HG03432 (cell line): ENCODE measurements around the gene MYPN.
A peak's percentile ranks its signal among the peaks of the same experiment; 100 is the strongest.
"Not testable (repeated sequence)": the region's sequence is repeated elsewhere in the genome, so short reads cannot be mapped to it uniquely, and the experiment has no call there.

Experiments used
- ATAC-seq: cut with Tn5 transposase; IDR thresholded peaks from one replicate; pipeline ENCODE4 v1.9.1; 2021; ENCODE audit warnings: mild to moderate bottlenecking, moderate library complexity; ENCODE audit not compliant: unreplicated experiment

Gene MYPN

DNA sequence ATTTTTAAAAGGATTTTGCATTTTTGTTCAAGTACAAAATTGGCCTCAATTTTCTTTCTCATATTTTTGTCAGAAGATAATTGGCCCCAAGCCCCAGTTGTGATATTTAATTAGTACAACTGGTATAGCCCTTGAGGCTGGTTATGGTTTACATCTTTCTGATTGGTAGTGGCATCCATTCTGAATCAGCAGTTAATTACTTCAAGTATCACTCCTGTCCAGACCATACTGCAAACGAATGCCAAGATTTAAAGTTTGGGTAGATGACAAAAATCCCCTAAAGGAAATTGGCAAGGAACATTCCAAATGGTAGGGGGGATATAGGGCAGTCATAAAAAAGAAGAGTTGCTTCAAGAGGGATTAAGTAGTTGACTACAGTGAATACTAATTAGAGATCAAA lies 23.1 kb downstream of the MYPN start:
- no peak for ATAC-seq

DNA sequence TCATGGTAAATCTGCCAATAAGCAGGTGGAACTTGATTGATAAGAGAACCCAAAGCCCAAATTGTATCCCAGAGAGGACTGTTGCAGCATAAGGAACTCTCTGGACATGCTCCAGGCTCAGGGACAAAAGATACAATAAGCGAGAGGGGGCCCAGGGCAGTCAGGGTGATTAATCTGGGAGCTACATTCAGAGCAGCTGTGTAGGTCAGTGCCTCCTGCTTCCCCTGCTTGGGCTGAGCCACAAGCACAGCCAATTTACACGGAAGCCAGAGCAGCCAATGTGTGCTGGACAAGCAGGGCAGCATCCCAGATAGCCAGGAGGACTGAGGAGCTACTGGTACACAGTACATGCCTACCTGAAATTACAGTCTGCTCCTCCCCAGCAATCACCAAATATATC lies 24.2 kb downstream of the MYPN start:
- ATAC-seq, result no peak

DNA sequence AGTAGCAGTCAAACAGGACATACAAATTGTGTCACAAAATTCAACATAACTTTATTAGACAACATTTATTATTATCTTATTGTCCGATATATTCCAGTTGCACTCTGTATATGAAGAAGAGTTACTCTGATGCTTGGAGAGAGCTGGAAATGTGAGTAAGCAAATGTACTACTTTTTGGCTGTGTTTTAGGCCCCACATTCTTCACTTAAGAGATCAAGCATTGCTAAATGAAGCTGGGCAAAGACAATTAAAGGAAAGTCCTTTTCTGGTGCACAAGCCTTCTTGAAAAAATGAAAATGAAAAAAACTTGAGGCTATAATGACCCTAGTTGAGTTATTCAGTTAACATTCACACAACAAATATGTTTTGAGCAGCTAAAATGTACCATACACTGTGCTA lies 26.1 kb downstream of the MYPN start:
- ATAC-seq, result no peak

GRCh38 chr10:68135922-68136792 lies 26.9 kb downstream of the MYPN start:
- no peak for ATAC-seq

GRCh38 chr10:68137171-68137570 lies 27.9 kb downstream of the MYPN start:
- no peak for ATAC-seq

- ATAC-seq, result no peak
Measured at GRCh38 chr10:68138526-68138925, 29.2 kb downstream of the MYPN start.

GRCh38 chr10:68139448-68140272 lies 30.4 kb downstream of the MYPN start:
- ATAC-seq, result no peak

DNA sequence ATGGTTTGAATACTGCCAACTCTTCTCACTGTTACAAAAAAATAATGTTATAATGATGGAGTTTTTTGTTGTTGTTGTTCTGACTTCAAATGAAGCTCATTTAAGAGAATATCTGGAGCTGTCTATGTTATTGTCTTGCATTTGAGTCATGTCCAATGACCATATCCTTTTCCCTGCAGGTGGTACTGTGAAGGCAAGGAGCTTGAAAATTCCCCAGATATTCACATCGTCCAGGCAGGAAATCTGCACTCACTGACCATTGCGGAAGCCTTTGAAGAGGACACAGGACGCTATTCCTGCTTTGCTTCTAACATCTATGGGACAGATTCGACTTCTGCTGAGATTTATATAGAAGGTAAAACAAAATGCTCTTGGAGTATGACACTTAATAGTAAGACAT lies 33.5 kb downstream of the MYPN start:
- no peak for ATAC-seq

DNA sequence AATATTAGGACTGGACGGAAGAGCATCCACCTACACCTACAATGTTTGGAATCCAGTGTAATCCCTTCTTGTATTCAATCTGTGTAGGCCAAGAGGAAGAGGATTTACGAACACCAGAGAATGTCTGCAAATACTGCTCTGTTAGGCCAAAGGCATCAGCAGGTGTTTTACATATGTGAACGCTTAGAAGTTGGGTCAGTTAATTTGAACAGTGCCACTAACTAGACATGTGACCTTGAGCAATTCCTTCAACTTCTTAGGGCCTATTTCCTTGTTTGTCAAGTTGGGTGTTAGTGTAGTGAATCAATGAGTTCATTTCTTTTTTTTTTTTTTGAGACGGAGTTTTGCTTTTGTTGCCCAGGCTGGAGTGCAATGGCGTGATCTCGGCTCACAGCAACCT lies 35.4 kb downstream of the MYPN start:
- no peak for ATAC-seq

- no peak for ATAC-seq
Measured at GRCh38 chr10:68145705-68146104, 36.4 kb downstream of the MYPN start.

- ATAC-seq, result no peak
Measured at GRCh38 chr10:68146133-68146532, 36.8 kb downstream of the MYPN start.

GRCh38 chr10:68151453-68151852 lies 42.2 kb downstream of the MYPN start:
- ATAC-seq, result no peak

- no peak for ATAC-seq
Measured at GRCh38 chr10:68153473-68154210, 44.4 kb downstream of the MYPN start.

DNA sequence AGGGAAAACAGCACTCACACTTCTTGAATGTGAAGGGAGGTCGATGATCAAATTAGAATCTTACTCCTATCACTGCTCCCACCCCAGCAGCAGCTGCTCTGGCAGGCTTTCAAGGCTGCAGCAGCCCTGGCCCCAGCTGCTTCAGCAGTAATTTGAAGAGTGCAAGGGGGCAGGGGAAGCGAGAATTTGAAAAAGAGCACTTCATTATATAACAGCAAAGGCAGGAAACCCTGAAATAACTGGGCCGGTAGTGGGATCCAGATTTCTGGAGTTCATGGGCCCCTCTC lies 44.9 kb downstream of the MYPN start:
- ATAC-seq, result no peak

DNA sequence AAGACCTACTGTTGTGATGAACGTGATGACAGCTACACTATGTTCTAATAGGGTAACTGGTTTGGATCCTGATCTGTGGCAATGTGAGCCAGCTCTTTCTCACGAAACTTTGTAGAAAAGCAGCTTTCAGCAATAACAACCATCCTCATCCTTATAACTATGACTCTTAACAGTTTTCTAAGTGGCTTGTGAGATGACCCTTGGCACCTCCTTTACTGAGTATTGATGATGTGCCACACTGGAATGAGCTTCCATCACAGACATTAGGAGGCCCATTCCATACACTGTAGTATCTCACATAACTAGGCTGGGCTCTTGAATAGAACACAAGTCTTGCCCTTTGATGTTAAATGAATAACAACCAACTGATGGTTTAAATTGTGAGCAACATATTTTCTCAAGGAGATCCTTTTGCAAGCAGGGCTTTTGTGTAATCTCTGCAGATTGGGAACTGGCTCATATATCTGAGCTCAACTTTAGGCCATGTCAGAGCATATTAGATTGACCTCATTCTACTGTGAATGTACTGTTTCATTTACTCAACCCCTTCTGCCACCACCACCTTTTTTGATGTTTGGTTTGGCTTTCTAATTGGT lies 46.4 kb downstream of the MYPN start:
- no peak for ATAC-seq

DNA sequence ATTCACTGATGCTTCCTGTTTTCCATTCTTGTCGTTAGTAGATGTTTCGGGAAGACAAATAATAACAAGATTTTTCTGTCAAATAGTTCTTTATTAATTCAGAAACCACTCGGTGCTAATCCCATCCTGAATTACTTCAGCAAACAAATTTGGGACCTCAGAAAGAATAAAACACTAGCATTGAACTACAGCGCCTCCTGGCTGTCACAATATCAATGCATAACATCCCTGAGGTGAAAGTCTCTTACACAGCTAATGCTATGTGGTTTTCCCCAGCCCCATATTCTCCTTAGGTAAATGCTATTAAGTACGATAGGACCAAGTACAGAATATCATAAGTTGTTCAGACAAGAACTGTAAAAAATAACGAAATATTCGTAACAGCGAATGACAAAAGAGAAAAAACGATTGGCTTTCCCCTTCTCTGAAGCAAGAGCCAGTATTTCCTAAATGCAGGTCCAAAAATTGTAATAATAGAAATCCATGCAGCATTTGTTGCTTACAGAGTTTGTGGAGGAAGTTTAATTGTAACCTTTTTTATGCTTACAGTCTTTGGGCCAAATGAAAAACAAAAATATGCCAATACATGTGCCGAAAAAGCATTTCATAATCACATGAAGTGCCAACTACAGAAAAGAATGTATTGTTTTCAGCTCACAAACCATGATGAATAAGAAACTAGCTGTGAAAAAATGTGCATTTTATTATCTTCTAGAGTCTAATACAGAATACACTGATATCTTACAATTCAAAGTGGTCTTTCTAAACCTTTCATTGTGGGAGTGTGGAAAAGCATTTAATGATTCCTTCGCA lies 47.3 kb downstream of the MYPN start:
- no peak for ATAC-seq

- ATAC-seq, result not testable (repeated sequence)
Measured at GRCh38 chr10:68157522-68157921, 48.2 kb downstream of the MYPN start.

DNA sequence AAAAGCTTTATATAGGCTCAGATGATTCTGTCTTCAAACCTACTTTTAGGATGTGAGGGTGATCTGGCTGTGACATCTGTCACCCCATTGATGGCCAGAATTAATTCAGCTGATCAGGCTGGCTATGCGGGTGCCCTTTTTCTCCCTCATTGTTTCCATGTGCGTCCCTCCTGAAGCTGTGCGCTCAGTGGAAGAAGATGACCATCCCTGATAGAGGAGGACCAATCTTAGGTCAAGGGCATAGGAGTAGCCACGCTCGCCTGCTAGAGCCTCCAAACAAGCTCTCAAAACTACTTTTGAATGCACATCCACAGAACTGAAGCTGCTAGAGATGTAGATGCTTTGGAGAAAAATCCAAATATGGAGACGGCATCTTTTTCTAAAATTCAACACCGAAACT lies 48.7 kb downstream of the MYPN start:
- ATAC-seq, result no peak

DNA sequence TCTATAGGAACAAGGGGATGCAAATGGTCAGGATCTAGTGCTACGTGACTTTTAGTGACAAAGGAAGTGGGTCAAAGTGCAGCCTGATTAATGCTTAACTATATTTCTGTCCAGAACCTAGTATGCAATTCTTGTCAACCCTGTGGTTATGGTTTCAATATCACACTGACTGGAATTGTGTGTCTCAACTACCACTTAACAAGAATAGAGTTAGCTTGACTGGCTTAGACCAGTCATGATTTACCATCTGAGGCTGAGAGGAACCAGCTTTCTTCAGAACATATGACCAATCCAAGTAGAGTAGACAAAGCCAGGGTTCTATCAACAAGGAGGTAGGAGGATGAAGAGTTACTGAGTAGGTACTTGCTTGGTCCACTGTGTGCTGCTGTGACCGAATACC lies 54.4 kb downstream of the MYPN start:
- ATAC-seq, result peak; percentile 96

DNA sequence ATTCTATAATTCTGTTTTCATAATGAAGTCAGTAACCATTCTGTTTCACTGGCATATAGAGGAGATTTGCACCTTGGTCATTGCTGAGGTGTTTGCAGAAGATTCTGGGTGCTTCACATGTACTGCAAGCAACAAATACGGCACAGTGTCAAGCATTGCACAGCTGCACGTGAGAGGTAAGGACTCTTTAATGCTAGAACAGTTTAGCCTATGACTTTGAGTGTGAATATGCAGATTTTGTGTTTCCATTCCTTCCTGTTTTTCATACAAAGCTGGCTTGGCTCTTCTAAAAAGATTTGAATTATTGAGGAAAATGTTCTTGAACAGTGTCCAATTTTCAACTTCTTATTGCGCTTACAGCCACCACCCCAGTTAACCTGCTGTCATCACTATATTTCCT lies 56.4 kb downstream of the MYPN start:
- ATAC-seq, result no peak
